ENCODE data around the gene GOLT1A.

DNA sequence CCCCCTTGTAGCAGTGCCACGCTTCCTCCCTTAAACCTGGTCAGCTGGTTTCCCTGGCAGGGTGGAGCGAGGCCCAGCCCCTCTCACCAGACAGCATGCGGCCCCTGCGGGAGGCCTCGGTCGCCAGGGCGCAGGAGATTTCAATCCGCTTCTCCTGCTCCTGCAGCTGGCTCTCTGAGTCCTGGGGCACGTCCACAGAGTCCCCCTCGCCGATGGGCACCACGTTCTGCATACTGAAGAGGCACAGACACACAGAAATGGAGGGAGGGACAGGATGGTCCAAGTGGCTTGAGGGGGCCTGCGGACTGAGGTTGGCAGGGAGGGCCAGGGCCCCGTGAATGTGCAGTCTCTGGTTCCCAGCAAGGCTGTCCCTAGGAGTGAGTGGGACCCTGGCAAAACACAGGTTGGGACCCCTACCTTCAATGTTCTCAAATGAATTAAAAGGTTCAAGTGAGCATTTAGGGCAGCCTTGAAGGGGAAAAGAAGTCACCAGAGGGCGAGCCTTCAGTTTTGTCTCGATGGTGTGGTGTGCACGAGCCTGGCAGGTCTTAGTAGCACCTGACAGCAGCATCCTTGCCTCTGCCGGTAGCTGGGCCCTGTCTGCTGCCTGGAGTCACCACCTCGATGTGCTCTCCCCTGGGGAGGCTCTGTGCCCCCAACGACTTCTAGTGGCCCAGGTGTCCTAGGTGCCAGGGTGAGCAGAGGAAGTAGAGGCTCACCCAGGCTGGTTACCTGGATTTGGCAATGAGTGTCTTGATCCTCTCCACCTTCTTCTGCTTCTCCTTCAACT is 14.4 kb upstream of the GOLT1A start:
- no peak for TF ChIP-seq POLR2AphosphoS5 (IDR thresholded peaks at IDR 0.05; ENCODE audit: low read depth, low read length)
- TF ChIP-seq, protein P1, sequence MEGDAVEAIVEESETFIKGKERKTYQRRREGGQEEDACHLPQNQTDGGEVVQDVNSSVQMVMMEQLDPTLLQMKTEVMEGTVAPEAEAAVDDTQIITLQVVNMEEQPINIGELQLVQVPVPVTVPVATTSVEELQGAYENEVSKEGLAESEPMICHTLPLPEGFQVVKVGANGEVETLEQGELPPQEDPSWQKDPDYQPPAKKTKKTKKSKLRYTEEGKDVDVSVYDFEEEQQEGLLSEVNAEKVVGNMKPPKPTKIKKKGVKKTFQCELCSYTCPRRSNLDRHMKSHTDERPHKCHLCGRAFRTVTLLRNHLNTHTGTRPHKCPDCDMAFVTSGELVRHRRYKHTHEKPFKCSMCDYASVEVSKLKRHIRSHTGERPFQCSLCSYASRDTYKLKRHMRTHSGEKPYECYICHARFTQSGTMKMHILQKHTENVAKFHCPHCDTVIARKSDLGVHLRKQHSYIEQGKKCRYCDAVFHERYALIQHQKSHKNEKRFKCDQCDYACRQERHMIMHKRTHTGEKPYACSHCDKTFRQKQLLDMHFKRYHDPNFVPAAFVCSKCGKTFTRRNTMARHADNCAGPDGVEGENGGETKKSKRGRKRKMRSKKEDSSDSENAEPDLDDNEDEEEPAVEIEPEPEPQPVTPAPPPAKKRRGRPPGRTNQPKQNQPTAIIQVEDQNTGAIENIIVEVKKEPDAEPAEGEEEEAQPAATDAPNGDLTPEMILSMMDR (IDR thresholded peaks at IDR 0.05), result no peak
